Kidney tubule cell (primary cell): ENCODE results near the gene SLC17A4.
"Not testable (repeated sequence)": the region's sequence is repeated elsewhere in the genome, so short reads cannot be mapped to it uniquely, and the experiment has no call there.

Source experiments
- DNase-seq: peaks from one replicate; pipeline ENCODE4 v3.0.0-alpha.2; 2018; ENCODE audit warnings: low spot score

SLC17A4 gene

GRCh38 chr6:25754535-25754934 is at the start of gene SLC17A4:
SLC17A4 (plus strand) TSS chr6:25754742; CDS start chr6:25761963, 7,221 bp downstream.
- no peak for DNase-seq

GRCh38 chr6:25706314-25707014 is 48.1 kb upstream of the SLC17A4 start:
- peak; percentile 22 for DNase-seq

- no peak for DNase-seq
Observed at GRCh38 chr6:25709761-25710160, 44.8 kb upstream of the SLC17A4 start.

GRCh38 chr6:25710287-25710686 is 44.3 kb upstream of the SLC17A4 start:
- no peak for DNase-seq

- DNase-seq, result no peak
Observed at GRCh38 chr6:25713824-25714223, 40.7 kb upstream of the SLC17A4 start.

- peak; percentile 16 for DNase-seq
Observed at GRCh38 chr6:25714765-25715164, 39.8 kb upstream of the SLC17A4 start.

GRCh38 chr6:25715794-25716193 is 38.7 kb upstream of the SLC17A4 start:
- peak; percentile 64 for DNase-seq

- DNase-seq, result peak; percentile 49
Observed at GRCh38 chr6:25717866-25718740, 36.4 kb upstream of the SLC17A4 start.

GRCh38 chr6:25726122-25726911 is 28.2 kb upstream of the SLC17A4 start:
- no peak for DNase-seq

- DNase-seq, result no peak
Observed at GRCh38 chr6:25727028-25727427, 27.5 kb upstream of the SLC17A4 start.

GRCh38 chr6:25730907-25731306 is 23.6 kb upstream of the SLC17A4 start:
- DNase-seq, result no peak

GRCh38 chr6:25731721-25732120 is 22.8 kb upstream of the SLC17A4 start:
- no peak for DNase-seq

- no peak for DNase-seq
Observed at GRCh38 chr6:25732468-25733198, 21.9 kb upstream of the SLC17A4 start.

GRCh38 chr6:25735261-25735660 is 19.3 kb upstream of the SLC17A4 start:
- DNase-seq, result no peak

- DNase-seq, result no peak
Observed at GRCh38 chr6:25743868-25744267, 10.7 kb upstream of the SLC17A4 start.

GRCh38 chr6:25745836-25746235 is 8.7 kb upstream of the SLC17A4 start:
- no peak for DNase-seq

GRCh38 chr6:25746968-25747367 is 7.6 kb upstream of the SLC17A4 start:
- DNase-seq, result no peak

- no peak for DNase-seq
Observed at GRCh38 chr6:25747477-25747876, 7.1 kb upstream of the SLC17A4 start.

GRCh38 chr6:25748049-25748448 is 6.5 kb upstream of the SLC17A4 start:
- DNase-seq, result no peak

GRCh38 chr6:25748601-25749517 is 5.7 kb upstream of the SLC17A4 start:
- not testable (repeated sequence) for DNase-seq

GRCh38 chr6:25749837-25750236 is 4.7 kb upstream of the SLC17A4 start:
- no peak for DNase-seq
